Stimulated activated CD8-positive, alpha-beta memory T cell treated with anti-CD3 and anti-CD28 coated beads, Interleukin-12 subunit alpha, Interleukin-12 subunit beta, amount 100 ng/mL, for 1 hour (primary cell): ENCODE data around the gene MAP3K12.
"Not testable (repeated sequence)": the region's sequence is repeated elsewhere in the genome, so short reads cannot be mapped to it uniquely, and the experiment has no call there.

ENCODE experiments used
- DNase-seq: peaks from one replicate; pipeline ENCODE4 v3.0.0-alpha.2; 2020; ENCODE audit warnings: low read depth

The MAP3K12 gene

DNA sequence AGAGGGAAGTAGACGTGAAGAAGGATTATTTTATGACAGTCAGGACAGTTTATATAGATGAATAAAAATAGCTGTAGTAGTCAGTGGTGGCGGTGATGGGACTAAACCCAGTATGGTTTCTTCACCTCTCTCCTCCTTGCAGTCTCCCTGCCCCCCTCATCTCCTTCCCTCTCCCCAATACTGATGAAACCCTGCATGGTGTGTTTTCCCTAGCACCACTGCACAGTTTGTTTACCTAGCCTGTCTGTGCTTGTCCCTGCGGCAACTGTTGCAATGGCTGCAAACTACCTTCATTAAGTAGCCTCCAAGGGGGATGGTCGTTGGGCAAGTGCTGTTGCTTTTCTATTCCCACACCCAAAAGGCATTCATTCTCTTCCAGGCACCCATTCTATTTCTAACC is 32.6 kb downstream of the MAP3K12 start:
- DNase-seq: no peak

- no peak for DNase-seq
These were observed 33.6 kb downstream of the MAP3K12 start for GRCh38 chr12:53465679-53466078.

- DNase-seq: no peak
These were observed 34.4 kb downstream of the MAP3K12 start for GRCh38 chr12:53464685-53465418.

DNA sequence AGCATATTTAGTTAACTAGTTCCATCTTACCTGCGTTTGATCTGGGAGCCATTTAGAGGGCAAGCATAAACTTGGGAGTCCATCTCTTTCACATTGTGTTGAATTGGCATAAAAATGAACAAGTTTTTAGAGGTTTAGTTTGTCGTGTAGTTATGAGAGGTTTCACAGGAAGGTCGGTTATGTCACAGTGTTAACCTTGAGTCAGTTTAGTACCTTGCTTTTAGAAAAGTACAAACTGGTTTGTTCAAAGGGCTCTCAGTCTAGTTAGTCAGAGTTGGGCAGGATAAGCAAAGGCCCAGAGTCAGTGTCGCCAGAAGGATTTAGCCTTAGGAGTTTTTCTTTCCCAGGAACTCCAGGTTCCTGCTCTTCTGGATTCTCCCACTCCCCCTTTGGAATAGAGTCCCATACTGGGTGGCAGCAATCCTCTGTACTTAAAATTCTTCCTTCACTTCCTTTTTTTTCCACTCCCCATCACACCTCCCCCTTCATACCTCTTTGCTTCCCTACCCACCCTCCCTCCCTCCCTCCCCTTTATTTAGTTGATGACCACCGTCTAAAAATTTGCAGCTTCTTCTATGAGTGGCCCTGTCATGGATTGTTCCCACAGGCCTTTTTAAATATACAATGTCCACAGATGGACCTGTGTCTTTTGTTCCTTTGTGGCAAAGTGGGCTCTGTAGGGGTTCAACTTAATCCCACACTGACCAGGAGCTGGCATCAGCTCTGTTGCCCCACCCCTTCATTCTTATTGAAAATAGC is 35.3 kb downstream of the MAP3K12 start:
- no peak for DNase-seq

DNA sequence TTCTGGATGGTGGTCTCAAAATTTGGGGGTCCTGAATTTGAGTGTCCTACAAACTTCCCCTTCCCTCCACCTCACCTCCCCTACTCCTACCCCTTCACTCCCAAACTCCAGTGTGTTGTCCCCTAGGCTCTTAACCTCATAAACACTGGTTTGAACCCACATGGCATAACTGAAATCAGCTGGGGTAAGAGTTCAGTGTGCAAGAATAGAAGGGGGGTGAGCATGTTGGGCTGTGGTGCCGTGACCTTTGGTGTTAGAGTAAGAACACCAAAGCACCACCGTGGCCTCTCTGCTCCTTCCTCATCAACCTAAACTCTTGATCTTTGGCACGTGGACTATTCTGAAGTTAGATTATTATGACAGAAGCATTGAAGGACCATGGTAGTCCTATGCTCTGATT is 36.3 kb downstream of the MAP3K12 start:
- no peak for DNase-seq

GRCh38 chr12:53461591-53461990 is 37.7 kb downstream of the MAP3K12 start:
- DNase-seq: no peak

DNA sequence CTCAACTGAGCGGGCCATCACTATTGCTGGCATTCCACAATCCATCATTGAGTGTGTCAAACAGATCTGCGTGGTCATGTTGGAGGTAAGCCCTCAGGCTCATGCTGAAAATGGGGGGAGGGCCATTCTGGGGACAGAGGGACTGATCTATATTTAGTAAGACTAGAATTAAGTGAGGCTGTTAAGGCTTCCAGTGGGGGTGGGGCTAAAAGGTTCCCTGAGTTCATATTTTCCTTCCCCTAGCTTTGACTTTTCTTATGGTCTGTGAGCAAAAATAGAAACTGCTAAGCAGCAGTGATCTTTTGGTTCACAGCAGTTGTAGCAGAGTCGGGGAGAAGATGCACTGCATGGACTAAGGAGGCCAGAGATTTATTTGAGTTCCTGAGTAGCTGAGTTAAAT is 38.2 kb downstream of the MAP3K12 start:
- DNase-seq: no peak

- DNase-seq: no peak
These were observed 40.2 kb downstream of the MAP3K12 start for GRCh38 chr12:53459097-53459496.

GRCh38 chr12:53456654-53457366 is 42.4 kb downstream of the MAP3K12 start:
- no peak for DNase-seq

- no peak for DNase-seq
These were observed 44.6 kb downstream of the MAP3K12 start for GRCh38 chr12:53454707-53455106.

- no peak for DNase-seq
These were observed 45.2 kb downstream of the MAP3K12 start for GRCh38 chr12:53453953-53454640.

- DNase-seq: peak; percentile 65
These were observed 46.8 kb downstream of the MAP3K12 start for GRCh38 chr12:53452159-53453077.

- DNase-seq: peak; percentile 96
These were observed 47.5 kb downstream of the MAP3K12 start, which contains the start of gene PCBP2 for GRCh38 chr12:53451661-53452158. Gene PCBP2, plus strand, starts transcription at chr12:53452102. Its CDS starts 2,699 bp downstream, at chr12:53454801.

GRCh38 chr12:53450936-53451335 is 48.3 kb downstream of the MAP3K12 start:
- no peak for DNase-seq

DNA sequence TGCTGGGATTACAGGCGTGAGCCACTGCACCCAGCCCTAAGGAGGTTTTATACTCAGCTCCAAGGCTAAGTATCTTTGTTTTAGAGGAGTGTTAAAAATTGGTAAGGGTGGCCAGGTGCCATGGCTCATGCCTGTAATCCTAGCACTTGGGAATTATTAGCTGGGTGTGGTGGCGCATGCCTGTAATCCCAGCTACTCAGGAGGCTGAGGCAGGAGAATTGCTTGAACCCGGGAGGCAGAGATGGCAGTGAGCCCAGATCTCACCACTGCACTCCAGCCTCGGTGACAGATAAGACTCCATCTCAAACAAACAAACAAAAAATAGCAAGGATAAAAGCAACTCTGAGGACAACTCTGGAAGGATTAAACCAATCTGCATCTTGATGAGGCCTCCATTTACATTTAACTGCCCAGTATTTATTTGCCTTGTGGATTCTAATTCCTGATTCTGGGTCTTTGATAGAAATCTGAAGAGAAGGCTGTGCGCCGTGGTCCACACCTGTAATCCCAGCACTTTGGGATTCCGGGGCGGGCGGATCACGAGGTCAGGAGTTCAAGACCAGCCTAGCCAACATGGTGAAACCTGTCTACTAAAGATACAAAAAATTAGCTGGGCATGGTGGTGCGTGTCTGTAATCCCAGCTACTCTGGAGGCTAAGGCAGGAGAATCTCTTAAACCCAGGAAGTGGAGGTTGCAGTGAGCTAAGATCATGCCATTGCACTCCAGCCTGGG is 54.5 kb downstream of the MAP3K12 start:
- not testable (repeated sequence) for DNase-seq

DNA sequence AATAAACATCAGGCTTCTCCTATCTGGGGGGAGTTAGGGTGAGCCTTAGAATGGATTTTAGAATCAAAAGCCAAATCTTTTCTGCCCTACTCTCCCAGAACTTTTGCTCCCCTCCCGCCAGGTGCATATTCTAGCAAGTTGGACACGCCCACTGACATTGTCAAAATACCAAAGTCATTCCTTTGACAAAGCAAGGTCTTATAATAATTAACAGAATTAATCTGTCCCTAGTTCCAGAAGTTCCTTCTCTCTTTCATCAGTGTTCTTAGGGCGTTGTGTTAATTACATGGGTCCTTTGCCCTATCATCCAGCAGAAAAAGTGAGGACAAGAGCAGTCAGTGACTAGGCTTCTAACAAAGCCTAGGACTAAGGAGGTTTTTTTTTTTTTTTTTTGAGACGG is 55.3 kb downstream of the MAP3K12 start:
- no peak for DNase-seq

DNA sequence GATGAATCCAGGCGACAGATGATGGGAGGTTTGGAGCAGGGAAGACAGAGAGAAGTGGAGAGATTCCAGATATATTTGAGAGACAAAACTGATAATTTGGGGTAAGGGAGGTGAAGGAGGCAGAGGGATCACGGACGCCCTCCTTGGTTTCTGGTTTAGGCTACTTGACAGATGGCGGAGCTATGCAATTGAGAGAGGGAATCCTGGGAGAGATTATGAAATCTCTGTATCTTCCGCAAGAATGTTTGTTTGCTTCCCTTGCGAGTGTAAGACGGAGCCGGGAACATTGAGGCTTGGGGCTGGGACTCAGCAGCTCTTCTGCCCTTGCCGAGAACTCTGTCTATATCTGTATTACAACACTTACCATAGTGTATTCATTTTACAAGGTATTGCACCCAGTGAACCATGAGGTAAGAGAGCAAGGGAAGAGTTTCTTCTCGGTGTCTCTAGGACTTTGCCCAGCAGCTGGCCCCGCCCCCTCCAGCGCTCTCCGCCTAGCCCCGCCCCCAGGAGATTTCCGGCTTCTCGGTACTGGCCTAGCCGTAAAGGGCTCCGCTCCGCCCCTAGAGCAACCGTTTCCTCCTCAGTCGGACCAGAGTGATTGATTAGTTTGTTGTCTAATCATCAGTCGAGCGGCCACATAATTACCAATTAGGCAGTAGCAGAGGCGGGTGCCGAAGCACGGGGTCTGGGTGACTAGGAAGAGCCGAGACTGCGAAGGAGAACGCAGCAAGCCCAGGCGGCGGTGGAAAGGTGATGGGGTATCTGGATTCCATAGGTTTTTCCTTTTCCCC is 58.0 kb downstream of the MAP3K12 start, which contains the start of gene PRR13:
PRR13 (plus strand) TSS at position 695 of the 794 bp plus-strand sequence. CDS start 981 bp downstream, outside the sequence.
- peak; percentile 97 for DNase-seq

DNA sequence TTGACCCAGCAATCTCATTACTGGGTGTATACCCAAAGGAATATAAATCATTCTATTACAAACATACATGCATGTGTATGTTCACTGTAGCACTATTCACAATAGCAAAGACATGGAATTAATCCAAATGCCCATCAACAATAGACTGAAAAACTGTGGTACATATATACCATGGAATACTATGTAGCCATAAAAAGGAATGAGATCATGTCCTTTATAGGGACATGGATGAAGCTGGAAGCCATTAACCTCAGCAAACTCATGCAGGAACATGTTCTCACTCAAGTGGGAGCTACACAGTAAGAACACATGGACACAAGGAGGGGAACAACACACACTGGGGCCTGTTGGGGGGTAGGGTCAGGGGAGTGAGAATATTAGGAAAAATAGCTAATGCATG is 59.7 kb downstream of the MAP3K12 start:
- DNase-seq: not testable (repeated sequence)

DNA sequence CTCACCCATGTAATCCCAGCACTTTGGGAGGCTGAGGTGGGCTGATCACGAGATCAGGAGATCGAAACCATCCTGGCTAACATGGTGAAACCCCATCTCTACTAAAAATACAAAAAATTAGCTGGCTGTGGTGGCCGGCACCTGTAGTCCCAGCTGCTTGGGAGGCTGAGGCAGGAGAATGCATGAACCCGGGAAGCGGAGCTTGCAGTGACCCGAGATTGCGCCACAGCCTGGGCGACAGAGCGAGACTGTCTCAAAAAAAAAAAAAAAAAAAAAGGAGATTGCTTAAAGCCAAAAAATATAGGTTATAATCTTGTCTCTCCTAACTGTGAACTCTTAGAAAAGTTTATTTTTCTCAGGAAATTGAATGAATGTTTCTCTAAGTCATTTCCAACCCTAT is 63.9 kb downstream of the MAP3K12 start:
- DNase-seq: not testable (repeated sequence)
